ENCODE measurements around the gene YPEL5.

GRCh38 chr2:30177956-30178355, 31.1 kb downstream of the YPEL5 start:
- no peak for TF ChIP-seq CTCF (IDR thresholded peaks at IDR 0.05; ENCODE audit: poor library complexity)
- no peak for TF ChIP-seq EZH2 (IDR thresholded peaks at IDR 0.05; ENCODE audit: borderline replicate concordance)

All from hepatocyte (in vitro differentiated cells).